Measurements from ENCODE around the gene RORB.

The RORB gene

DNA sequence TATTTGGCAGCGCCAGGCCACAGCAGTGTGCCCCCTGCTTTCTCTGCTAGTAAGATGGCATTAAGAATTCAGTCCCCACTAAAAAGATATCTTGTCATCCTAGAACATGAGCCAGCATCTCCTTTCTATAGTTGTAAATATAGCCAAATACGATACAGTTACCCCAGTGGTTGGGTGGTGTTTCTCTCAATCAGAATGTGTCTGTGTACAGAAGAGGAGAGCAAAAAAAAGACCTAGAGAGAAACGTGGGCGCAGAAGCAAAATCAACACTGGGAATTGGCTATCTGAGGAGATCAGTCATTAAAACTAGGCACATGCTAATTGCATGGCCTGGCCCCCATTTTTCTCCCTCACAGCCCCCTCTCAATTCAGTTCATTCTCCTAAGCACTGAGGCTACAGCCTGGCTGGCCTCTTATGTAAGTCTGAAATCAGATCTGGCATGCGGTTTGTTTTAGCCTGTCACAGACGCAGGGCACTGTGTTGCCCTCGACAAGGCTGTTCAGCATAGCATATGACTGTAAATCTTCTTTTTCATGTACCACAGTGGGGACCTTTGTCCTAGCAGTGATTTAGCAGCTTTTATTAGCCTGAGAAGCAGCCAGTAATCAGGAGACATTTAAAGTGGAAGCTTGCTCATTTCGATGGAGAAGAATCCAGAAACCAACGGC lies 57.8 kb downstream of the RORB start:
- TF ChIP-seq, protein P1, sequence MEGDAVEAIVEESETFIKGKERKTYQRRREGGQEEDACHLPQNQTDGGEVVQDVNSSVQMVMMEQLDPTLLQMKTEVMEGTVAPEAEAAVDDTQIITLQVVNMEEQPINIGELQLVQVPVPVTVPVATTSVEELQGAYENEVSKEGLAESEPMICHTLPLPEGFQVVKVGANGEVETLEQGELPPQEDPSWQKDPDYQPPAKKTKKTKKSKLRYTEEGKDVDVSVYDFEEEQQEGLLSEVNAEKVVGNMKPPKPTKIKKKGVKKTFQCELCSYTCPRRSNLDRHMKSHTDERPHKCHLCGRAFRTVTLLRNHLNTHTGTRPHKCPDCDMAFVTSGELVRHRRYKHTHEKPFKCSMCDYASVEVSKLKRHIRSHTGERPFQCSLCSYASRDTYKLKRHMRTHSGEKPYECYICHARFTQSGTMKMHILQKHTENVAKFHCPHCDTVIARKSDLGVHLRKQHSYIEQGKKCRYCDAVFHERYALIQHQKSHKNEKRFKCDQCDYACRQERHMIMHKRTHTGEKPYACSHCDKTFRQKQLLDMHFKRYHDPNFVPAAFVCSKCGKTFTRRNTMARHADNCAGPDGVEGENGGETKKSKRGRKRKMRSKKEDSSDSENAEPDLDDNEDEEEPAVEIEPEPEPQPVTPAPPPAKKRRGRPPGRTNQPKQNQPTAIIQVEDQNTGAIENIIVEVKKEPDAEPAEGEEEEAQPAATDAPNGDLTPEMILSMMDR (conservative IDR thresholded peaks at IDR 0.05; ENCODE audit: low read depth, low read length): no peak
- no peak for DNase-seq (ENCODE audit: low read depth)
- no peak overlapping the region for H3K4me3 ChIP-seq (ENCODE audit: low read depth, low read length)

DNA sequence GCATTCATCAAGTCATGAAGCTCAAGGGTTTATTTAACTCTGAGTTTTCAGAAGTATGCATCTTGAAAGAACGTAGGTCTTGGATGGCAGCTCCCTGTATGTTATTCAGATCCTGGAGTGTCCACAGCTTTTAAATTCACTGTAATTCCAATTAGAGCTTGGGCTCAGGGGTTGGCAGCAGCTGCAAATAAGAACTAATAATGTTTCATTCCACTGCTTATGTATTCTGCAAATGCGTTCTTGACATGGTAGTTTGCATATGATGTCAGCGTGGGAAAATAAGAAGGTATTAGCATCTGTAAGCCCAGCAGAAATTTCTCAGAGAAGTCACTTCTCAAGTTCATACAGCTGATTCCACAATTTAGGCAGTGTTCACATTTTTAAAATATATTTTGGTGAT lies 58.4 kb downstream of the RORB start:
- DNase-seq (ENCODE audit: low read depth): no peak
- TF ChIP-seq, protein P1 (conservative IDR thresholded peaks at IDR 0.05; ENCODE audit: low read depth, low read length): no peak
- no peak overlapping the region for H3K4me3 ChIP-seq (ENCODE audit: low read depth, low read length)

DNA sequence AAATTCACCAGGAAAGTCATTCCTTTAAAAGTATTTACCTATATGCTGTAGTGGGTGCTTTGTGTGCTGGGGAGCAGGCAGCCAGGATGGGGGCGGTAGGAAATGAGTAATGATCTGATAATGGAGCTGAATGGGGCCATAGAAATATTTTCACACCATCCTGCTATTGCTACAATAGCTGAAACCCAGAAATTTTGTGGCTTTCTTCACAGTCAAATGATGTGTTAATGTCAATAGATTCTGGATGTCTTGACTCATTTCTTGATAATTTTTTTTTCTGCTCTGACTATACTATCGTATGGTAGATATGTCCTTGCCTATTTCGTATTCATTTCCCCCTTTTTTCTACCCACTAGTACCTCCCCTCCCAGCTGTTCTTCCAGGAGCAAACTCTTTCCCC lies 59.5 kb downstream of the RORB start:
- TF ChIP-seq, protein P1 (conservative IDR thresholded peaks at IDR 0.05; ENCODE audit: low read depth, low read length): no peak
- H3K4me3 ChIP-seq (ENCODE audit: low read depth, low read length): no peak overlapping the region
- DNase-seq (ENCODE audit: low read depth): peak; percentile 41

DNA sequence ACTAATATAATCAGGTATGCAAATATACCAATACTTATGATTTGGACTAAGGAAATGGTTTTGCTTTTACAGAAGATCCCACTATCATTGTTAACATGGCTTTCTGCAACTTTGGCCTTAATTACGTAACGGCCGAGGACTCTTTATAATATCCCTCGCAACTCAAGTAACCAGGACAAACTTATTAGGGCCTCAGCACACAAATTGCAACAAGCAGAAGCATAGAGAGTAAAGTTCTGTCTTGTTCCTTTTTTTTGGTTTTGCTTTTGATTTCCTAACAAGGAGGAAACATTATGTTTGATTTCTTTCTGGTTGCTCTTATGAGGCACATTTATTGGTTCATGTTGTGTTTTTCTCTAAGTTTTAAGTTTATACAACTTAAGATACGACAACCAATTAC lies 60.4 kb downstream of the RORB start:
- DNase-seq (ENCODE audit: low read depth): no peak
- TF ChIP-seq, protein P1 (conservative IDR thresholded peaks at IDR 0.05; ENCODE audit: low read depth, low read length): no peak
- H3K4me3 ChIP-seq (ENCODE audit: low read depth, low read length): no peak overlapping the region

DNA sequence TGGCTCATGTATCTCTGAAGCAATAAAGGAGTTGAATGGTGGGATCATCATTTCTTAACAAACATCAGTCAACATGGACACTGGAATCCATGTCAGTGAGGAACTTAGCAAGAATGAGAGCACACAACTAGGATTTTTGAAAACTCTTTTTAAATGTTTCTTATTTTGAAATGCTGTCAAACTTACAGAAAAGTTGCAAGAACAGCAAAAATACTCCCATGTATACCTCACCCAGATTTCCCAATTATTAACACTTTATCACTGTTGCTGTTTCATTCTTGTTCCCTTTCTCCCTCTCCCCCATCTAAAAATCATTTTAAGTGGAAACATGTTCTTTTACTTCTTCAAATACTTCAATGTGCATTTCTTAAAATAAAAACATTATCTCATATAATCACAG lies 65.5 kb downstream of the RORB start:
- no peak overlapping the region for H3K4me3 ChIP-seq (ENCODE audit: low read depth, low read length)
- TF ChIP-seq, protein P1 (conservative IDR thresholded peaks at IDR 0.05; ENCODE audit: low read depth, low read length): no peak
- DNase-seq (ENCODE audit: low read depth): no peak

DNA sequence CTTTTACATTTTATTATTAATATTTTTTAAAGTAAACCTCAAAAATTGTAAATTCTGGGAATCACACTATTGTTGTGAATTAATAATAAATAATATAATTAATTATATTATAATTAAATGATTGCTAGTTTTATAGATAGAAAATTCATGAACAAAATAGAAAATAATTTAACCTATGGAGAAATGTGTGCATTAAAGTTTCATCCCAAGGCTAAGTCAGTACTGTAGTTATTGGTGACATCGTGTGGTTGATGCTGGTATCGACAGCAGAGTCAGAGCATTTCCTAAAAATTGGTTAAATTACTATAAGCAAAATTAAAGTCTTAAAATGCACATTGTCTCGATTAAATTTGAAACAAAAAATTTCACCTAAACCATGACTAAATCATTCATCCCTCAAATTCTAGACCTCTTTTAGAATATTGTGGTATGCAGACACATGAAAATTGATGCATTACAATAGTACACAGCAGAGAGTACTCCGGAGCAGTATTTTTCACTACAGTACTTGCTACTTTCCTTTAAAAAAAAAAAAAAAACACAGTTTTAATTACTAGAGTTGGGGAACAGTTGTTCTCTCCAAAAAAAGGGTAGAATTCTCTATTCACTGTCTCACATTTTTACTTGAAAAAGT lies 73.9 kb downstream of the RORB start:
- TF ChIP-seq, protein P1 (conservative IDR thresholded peaks at IDR 0.05; ENCODE audit: low read depth, low read length): peak; percentile 79
- peak; percentile 70 for DNase-seq (ENCODE audit: low read depth)
- no peak overlapping the region for H3K4me3 ChIP-seq (ENCODE audit: low read depth, low read length)

Measured in choroid plexus epithelial cell (primary cell).